K562 (cell line): ENCODE measurements around the gene CFAP54. TPM values are rescaled to one million over a fixed set of nuclear protein-coding genes. Genes with fewer than 3 reads are reported as not detected.
A peak's percentile ranks its signal among the peaks of the same experiment; 100 is the strongest.

Experiments used
- ATAC-seq: fragments of 200-7000 bp; cut with Tn5 transposase; 3 replicates; pipeline ENCODE4 v1.9.1; 2020; ENCODE audit warnings: moderate library complexity
- BruUV-seq: library from RNA; stranded (reverse); fragments of 400-500 nt; replicated peaks from 2 replicates; lab custom pipeline; 2021; lab: Mats Ljungman, UMichigan
- CTCF ChIA-PET: fragments of 300-600 bp; formaldehyde crosslinking; extraction: SDS; loops from one replicate; lab custom pipeline; 2021; ENCODE audit warnings: low intra/inter-chr PET ratio; lab: Yijun Ruan, JAX
- POLR2A ChIA-PET: fragments of 300-600, 350-650 bp; sonication (Branson Sonifier 250); formaldehyde crosslinking; extraction: SDS; loops from one replicate; lab custom pipeline; 2021; ENCODE audit warnings: antibody characterized with exemption, inconsistent platforms; lab: Yijun Ruan, JAX
- DNase-seq, 4 experiments: peaks; one replicate each; pipeline versions ENCODE4 v3.0.0 to v3.0.0-alpha.2; 2011 to 2018; ENCODE audit warnings: low spot score in 3 of 4, mixed read lengths in 3 of 4; ENCODE audit errors: extremely low read depth in 1 of 4
- FAIRE-seq: peaks from 2 replicates; lab custom pipeline; 2011; peaks lifted over from hg19 to GRCh38; lab: Jason Lieb, UNC
- H2AFZ ChIP-seq: 2 replicates; pipeline ENCODE4 v1.6.0; 2011; ENCODE audit warnings: low read depth, low read length, control low read depth, inconsistent platforms
- H3K27ac ChIP-seq: fragments of 200-600 bp; 3 replicates; pipeline ENCODE4 v1.8.0; 2011; ENCODE audit warnings: low read depth, mild to moderate bottlenecking, control low read depth, inconsistent platforms, low read length, moderate library complexity, mixed read lengths; ENCODE audit errors: extremely low read depth
- H3K27me3 ChIP-seq, 2 experiments: fragments of 300-600 bp in 1 of 2; 2 replicates in 1 of 2; 3 replicates in 1 of 2; pipeline versions ENCODE4 v1.6.0 to v1.8.0; 2011; ENCODE audit warnings: inconsistent platforms in 2 of 2, low read length in 2 of 2, mild to moderate bottlenecking in 1 of 2, mixed read lengths in 1 of 2, moderate library complexity in 1 of 2; ENCODE audit not compliant: control insufficient read depth in 2 of 2, insufficient read depth in 2 of 2
- H3K36me3 ChIP-seq: fragments of 300-600 bp; 3 replicates; pipeline ENCODE4 v1.8.0; 2011; ENCODE audit warnings: mild to moderate bottlenecking, low read length, inconsistent platforms; ENCODE audit not compliant: control insufficient read depth, insufficient read depth
- H3K4me1 ChIP-seq, 2 experiments: fragments of 200-600 bp in 1 of 2; replicated peaks in 1 of 2; 2 replicates in 1 of 2; 3 replicates in 1 of 2; pipeline versions ENCODE4 v1.5.1 to v1.8.0; 2011; ENCODE audit warnings: inconsistent platforms in 2 of 2, low read length in 2 of 2, mild to moderate bottlenecking in 1 of 2, mixed read lengths in 1 of 2, moderate library complexity in 1 of 2; ENCODE audit not compliant: control insufficient read depth in 2 of 2, insufficient read depth in 2 of 2
- H3K4me2 ChIP-seq: 2 replicates; pipeline ENCODE4 v1.6.1; 2011; ENCODE audit warnings: low read length, control low read depth, inconsistent platforms, mixed read lengths; ENCODE audit not compliant: insufficient read depth
- H3K4me3 ChIP-seq: fragments of 200-600 bp; sonication (generic), shearing (Covaris generic); 2 replicates; pipeline ENCODE4 v1.5.1; 2016; ENCODE audit warnings: control low read depth, inconsistent platforms
- H3K79me2 ChIP-seq: fragments of 200-600 bp; 3 replicates; pipeline ENCODE4 v1.8.0; 2011; ENCODE audit warnings: low read length, inconsistent platforms; ENCODE audit not compliant: control insufficient read depth, insufficient read depth
- H3K9ac ChIP-seq, 2 experiments: 2 replicates each; pipeline versions ENCODE4 v1.6.0 to v1.6.1; 2011; ENCODE audit warnings: low read depth in 2 of 2, low read length in 2 of 2, control low read depth in 1 of 2, inconsistent platforms in 1 of 2, mild to moderate bottlenecking in 1 of 2, mixed read lengths in 1 of 2; ENCODE audit not compliant: insufficient read depth in 1 of 2
- H3K9me1 ChIP-seq: one replicate; pipeline ENCODE4 v1.6.0; 2011; ENCODE audit warnings: inconsistent platforms, mild to moderate bottlenecking, low read length, moderate library complexity; ENCODE audit not compliant: control insufficient read depth, insufficient read depth
- H3K9me3 ChIP-seq: replicated peaks from 2 replicates; pipeline ENCODE4 v1.5.1; 2011; ENCODE audit warnings: low read depth, low read length, inconsistent platforms; ENCODE audit not compliant: control insufficient read depth, insufficient read depth
- H4K20me1 ChIP-seq: replicated peaks from 2 replicates; pipeline ENCODE4 v1.6.1; 2011; ENCODE audit warnings: low read length, inconsistent platforms, mixed read lengths; ENCODE audit not compliant: control insufficient read depth, insufficient read depth
- CLOCK ChIP-seq: fragments of 250-450 bp; sonication (Bioruptor Pico); IDR thresholded peaks from 2 replicates; pipeline ENCODE4 v1.4.0; 2020; ENCODE audit warnings: mild to moderate bottlenecking, moderate library complexity, borderline replicate concordance
- NCOA1 ChIP-seq: fragments of 450-650 bp; IDR thresholded peaks from 2 replicates; pipeline ENCODE4 v1.6.1; 2016; ENCODE audit warnings: low read depth
- NR2C1 ChIP-seq, 2 experiments: fragments of 450-650 bp; IDR thresholded peaks; 2 replicates each; pipeline ENCODE4 v1.6.1; 2017; ENCODE audit warnings: mild to moderate bottlenecking in 2 of 2, antibody characterized with exemption in 1 of 2, inconsistent platforms in 1 of 2, missing compliant biosample characterization in 1 of 2, missing genetic modification characterization in 1 of 2
- ZBTB40 ChIP-seq, 2 experiments: fragments of 450-650 bp in 1 of 2; sonication (generic) in 1 of 2; formaldehyde crosslinking in 1 of 2; IDR thresholded peaks; 2 replicates each; pipeline versions ENCODE4 v1.7.1 to v1.9.0; 2016 to 2022; ENCODE audit warnings: inconsistent platforms in 1 of 2, mild to moderate bottlenecking in 1 of 2, missing genetic modification reagents in 1 of 2
- ZNF140 ChIP-seq: fragments of 250-450 bp; sonication (Bioruptor Pico); IDR thresholded peaks from 2 replicates; pipeline ENCODE4 v1.8.0; 2021; ENCODE audit warnings: moderate library complexity, mild to moderate bottlenecking, inconsistent platforms
- WGBS: fragments of 100-300 bp; shearing (Covaris generic); methylation state at CpG from one replicate; pipeline ENCODE4 v1.1.6; 2016; ENCODE audit warnings: low coverage, mixed read lengths; ENCODE audit not compliant: insufficient coverage; ENCODE audit errors: missing lambda C conversion rate; 5-methylcytosine and 5-hydroxymethylcytosine counted together
- in situ Hi-C: fragments of 300-500 bp; cut with MboI; formaldehyde crosslinking; loops from 4 replicates; pipeline ENCODE4 v1.15.0; 2018; ENCODE audit warnings: inconsistent platforms, mixed read lengths
- intact Hi-C: fragments of 100-400 bp; cut with micrococcal nuclease; formaldehyde crosslinking; loops from 2 replicates; pipeline ENCODE4 v1.14.2; 2022
- polyA plus RNA-seq, 8 experiments: library from polyadenylated mRNA; depleted of rRNA in 4 of 8; stranded (reverse) in 5 of 8; unstranded in 3 of 8; fragments of >200 nt; fragmentation: Nextera tagmentation in 2 of 8; fragmentation: Illumina TruSeq in 1 of 8; extraction: Ambion mirVana in 2 of 8; extraction: Trizol in 1 of 8; gene quantifications; 2 replicates each; pipeline versions ENCODE4 v1.2.1 to v1.2.3, GENCODE V29; 2011 to 2014; ENCODE audit warnings: inconsistent platforms in 1 of 8, missing spikeins in 1 of 8
- total RNA-seq, 7 experiments: library from RNA; depleted of rRNA in 6 of 7; stranded (reverse); fragments of >200 nt in 6 of 7; fragmentation: Illumina TruSeq in 2 of 7; extraction: Trizol in 2 of 7; gene quantifications; 2 replicates each; pipeline versions ENCODE4 v1.2.1 to v1.2.3, GENCODE V29; 2011 to 2021; ENCODE audit warnings: low replicate concordance in 1 of 7

CFAP54 gene
- total and polyA plus RNA-seq, 9 of the 15 experiments (the other 6 are each of a cell fraction or from before 2014, with no cell fraction given) = 0.03 to 0.23 (median 0.10) TPM; not detected in 3

- 0% methylated on average over 1 of the region's 1 CpG for WGBS
- H3K4me2 ChIP-seq = no peak overlapping the region
- no peak overlapping the region for H3K27ac ChIP-seq
- ATAC-seq (no peak), FAIRE-seq (no peak), DNase-seq (no peak)
- H3K36me3 ChIP-seq = no peaks in the 10 kb centered on the region
- in situ Hi-C loops (no loop called here), intact Hi-C loops (no loop called here)
- BruUV-seq = no TSS peak
- H3K79me2 ChIP-seq = no peaks in the 10 kb centered on the region
- no peak overlapping the region for H3K4me3 ChIP-seq
- no peak overlapping the region for H3K9ac ChIP-seq
- H4K20me1 ChIP-seq = no peaks in the 10 kb centered on the region
- H3K9me1 ChIP-seq = no peaks in the 10 kb centered on the region
- H3K27me3 ChIP-seq = no peaks in the 10 kb centered on the region
- H2AFZ ChIP-seq = no peak overlapping the region
- no peaks in the 10 kb centered on the region for H3K9me3 ChIP-seq
- TF ChIP-seq ZNF140 (no peak), ZBTB40 (IDR thresholded peaks at IDR 0.05) (0 out of 2 replicates have a peak, but pooled peaks have one; percentile 43), ZBTB40 (CRISPR knock-in tag; IDR thresholded peaks at IDR 0.05) (no peak), NR2C1 (IDR thresholded peaks at IDR 0.05) (no peak), NR2C1 (tag; IDR thresholded peaks at IDR 0.05) (no peak), NCOA1 (no peak), CLOCK (CRISPR knock-in tag) (no peak)
- ChIA-PET POLR2A (no interaction called here), CTCF (no interaction called here)
- H3K4me1 ChIP-seq = no peaks in the 10 kb centered on the region
Observed at GRCh38 chr12:96831346-96831745, 342.0 kb downstream of the CFAP54 start.
